SK-N-MC (cell line): ENCODE measurements around the gene SARDH.
"Not testable (repeated sequence)": the region's sequence is repeated elsewhere in the genome, so short reads cannot be mapped to it uniquely, and the experiment has no call there.

ENCODE experiments used
- EZH2 ChIP-seq: fragments of 200-600 bp; sonication (generic); IDR thresholded peaks from one replicate; pipeline ENCODE4 v1.6.1; 2017; ENCODE audit warnings: antibody characterized with exemption
- POLR2AphosphoS5 ChIP-seq: IDR thresholded peaks from 2 replicates; pipeline ENCODE4 v1.6.1; 2012; ENCODE audit warnings: mild to moderate bottlenecking, low read depth, low read length, borderline replicate concordance

DNA sequence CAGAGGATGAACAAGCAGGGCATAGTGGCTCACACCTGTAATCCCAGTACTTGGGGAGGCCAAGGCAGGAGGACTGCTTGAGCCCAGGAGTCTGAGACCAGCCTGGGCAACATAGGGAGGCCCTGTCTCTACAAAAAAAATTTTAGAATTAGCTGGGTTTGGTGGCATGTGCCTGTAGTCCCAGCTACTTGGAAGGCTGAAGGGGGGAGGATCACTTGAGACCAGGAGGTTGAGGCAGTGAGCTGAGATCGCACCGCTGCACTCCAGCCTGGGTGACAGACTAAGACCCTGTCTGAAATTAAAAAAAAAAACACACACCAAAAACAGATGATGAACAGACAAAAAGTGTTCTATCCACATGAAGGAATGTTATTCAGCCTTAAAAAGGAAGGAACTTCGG is 62.4 kb downstream of the SARDH start:
- TF ChIP-seq EZH2, POLR2AphosphoS5: not testable (repeated sequence)
